A673 (cell line): ENCODE data around the gene C1orf50. TPM values are rescaled to one million over a fixed set of nuclear protein-coding genes. Genes with fewer than 3 reads are reported as not detected.

Experiments used
- BruUV-seq: library from RNA; stranded (reverse); fragments of 400-500 nt; replicated peaks from 2 replicates; lab custom pipeline; 2021; lab: Mats Ljungman, UMichigan
- CTCF ChIA-PET: fragments of 300-600 bp; sonication (Branson Sonifier 250); formaldehyde crosslinking; loops from one replicate; lab custom pipeline; 2022; ENCODE audit warnings: antibody characterized with exemption; lab: Charles Lee
- POLR2A ChIA-PET: fragments of 300-600 bp; sonication (Branson Sonifier 250); formaldehyde crosslinking; loops from one replicate; lab custom pipeline; 2022; ENCODE audit warnings: antibody characterized with exemption; ENCODE audit not compliant: low non-redundant PET; lab: Charles Lee
- DNase-seq: peaks from one replicate; pipeline ENCODE4 v3.0.0-alpha.2; 2015; ENCODE audit warnings: low spot score
- H3K27ac ChIP-seq: fragments of 200-600 bp; sonication (generic); 2 replicates; pipeline ENCODE4 v1.5.1; 2016; ENCODE audit warnings: mixed run types, low read depth, mild to moderate bottlenecking, mixed read lengths, antibody characterized with exemption, low read length; ENCODE audit not compliant: poor library complexity, severe bottlenecking
- H3K27me3 ChIP-seq: fragments of 200-600 bp; sonication (generic); replicated peaks from 2 replicates; pipeline ENCODE4 v1.6.1; 2017; ENCODE audit warnings: mixed run types, low read depth, mild to moderate bottlenecking, mixed read lengths, antibody characterized with exemption, low read length; ENCODE audit not compliant: insufficient read depth, poor library complexity
- H3K36me3 ChIP-seq: fragments of 200-600 bp; sonication (generic); 2 replicates; pipeline ENCODE4 v1.6.1; 2016; ENCODE audit warnings: mixed run types, mild to moderate bottlenecking, mixed read lengths, antibody characterized with exemption, low read length; ENCODE audit not compliant: insufficient read depth, poor library complexity, severe bottlenecking
- H3K4me1 ChIP-seq: fragments of 200-600 bp; sonication (generic); 2 replicates; pipeline ENCODE4 v1.6.1; 2017; ENCODE audit warnings: mixed run types, mild to moderate bottlenecking, mixed read lengths, antibody characterized with exemption, low read length; ENCODE audit not compliant: insufficient read depth, poor library complexity, severe bottlenecking
- H3K4me3 ChIP-seq: fragments of 200-600 bp; sonication (generic); 2 replicates; pipeline ENCODE4 v1.5.1; 2016; ENCODE audit warnings: low read depth, mixed run types, mild to moderate bottlenecking, mixed read lengths, low read length; ENCODE audit not compliant: poor library complexity, severe bottlenecking
- H3K9me3 ChIP-seq: fragments of 200-600 bp; sonication (generic); 2 replicates; pipeline ENCODE4 v1.6.1; 2016; ENCODE audit warnings: mixed run types, low read depth, mild to moderate bottlenecking, mixed read lengths, antibody characterized with exemption, low read length; ENCODE audit not compliant: poor library complexity, severe bottlenecking
- EZH2 ChIP-seq: fragments of 200-600 bp; sonication (generic); IDR thresholded peaks from 2 replicates; pipeline ENCODE4 v1.6.1; 2017; ENCODE audit warnings: borderline replicate concordance, low read depth, mild to moderate bottlenecking, mixed read lengths, antibody characterized with exemption, low read length; ENCODE audit not compliant: poor library complexity, severe bottlenecking
- intact Hi-C: fragments of 100-400 bp; cut with micrococcal nuclease; formaldehyde crosslinking; loops from one replicate; pipeline ENCODE4 v1.10.0; 2022; ENCODE audit not compliant: unreplicated experiment
- total RNA-seq: library from RNA; stranded (reverse); gene quantifications from 2 replicates; pipeline ENCODE4 v1.2.3, GENCODE V29; 2021
- TF ChIP-seq, protein P1 (sequence below): fragments of 300-800, 200-600 bp; sonication (generic); conservative IDR thresholded peaks from 2 replicates; pipeline ENCODE4 v1.5.1; 2017; ENCODE audit warnings: low read depth, mild to moderate bottlenecking, antibody characterized with exemption, low read length, moderate library complexity, mixed read lengths

C1orf50 gene
- total RNA-seq, 1 experiment from 2014 or later: 13.1 TPM

DNA sequence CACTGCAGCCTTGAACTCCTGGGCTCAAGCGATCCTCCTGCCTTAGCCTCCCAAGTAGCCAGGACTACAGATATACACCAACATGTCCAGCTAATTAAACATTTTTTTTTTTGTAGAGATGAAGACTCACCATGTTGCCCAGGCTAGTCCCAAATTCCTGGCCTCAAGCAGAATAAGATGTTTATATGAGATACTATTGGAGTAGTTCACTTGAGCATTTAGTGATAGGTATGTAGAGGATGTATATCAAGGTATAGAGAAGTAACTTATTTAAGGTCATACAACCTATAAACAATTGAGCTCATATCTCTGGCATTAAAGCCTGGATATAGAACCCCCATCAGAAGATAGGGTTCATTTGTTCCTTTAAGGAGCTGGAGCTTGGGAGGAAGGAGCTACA is 13.1 kb downstream of the C1orf50 start:
- DNase-seq: no peak
- POLR2A ChIA-PET: no interaction called here
- TF ChIP-seq, protein P1, sequence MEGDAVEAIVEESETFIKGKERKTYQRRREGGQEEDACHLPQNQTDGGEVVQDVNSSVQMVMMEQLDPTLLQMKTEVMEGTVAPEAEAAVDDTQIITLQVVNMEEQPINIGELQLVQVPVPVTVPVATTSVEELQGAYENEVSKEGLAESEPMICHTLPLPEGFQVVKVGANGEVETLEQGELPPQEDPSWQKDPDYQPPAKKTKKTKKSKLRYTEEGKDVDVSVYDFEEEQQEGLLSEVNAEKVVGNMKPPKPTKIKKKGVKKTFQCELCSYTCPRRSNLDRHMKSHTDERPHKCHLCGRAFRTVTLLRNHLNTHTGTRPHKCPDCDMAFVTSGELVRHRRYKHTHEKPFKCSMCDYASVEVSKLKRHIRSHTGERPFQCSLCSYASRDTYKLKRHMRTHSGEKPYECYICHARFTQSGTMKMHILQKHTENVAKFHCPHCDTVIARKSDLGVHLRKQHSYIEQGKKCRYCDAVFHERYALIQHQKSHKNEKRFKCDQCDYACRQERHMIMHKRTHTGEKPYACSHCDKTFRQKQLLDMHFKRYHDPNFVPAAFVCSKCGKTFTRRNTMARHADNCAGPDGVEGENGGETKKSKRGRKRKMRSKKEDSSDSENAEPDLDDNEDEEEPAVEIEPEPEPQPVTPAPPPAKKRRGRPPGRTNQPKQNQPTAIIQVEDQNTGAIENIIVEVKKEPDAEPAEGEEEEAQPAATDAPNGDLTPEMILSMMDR: no peak
- TF ChIP-seq EZH2: no peak
- CTCF ChIA-PET: interaction anchor here (0.8 to 1.1 kb wide), 2 partner anchors 13 to 14 kb away, joined by 3 read pairs; no protein-coding TSS in a partner anchor
- BruUV-seq: no TSS peak
- Histone ChIP-seq H3K36me3 (peaks cover 48% of the 10 kb centered on the region), H3K9me3 (no peaks in the 10 kb centered on the region), H3K4me1 (no peaks in the 10 kb centered on the region), H3K27ac (no peak overlapping the region), H3K27me3 (no peaks in the 10 kb centered on the region), H3K4me3 (no peak overlapping the region)
- intact Hi-C loops: no loop called here

DNA sequence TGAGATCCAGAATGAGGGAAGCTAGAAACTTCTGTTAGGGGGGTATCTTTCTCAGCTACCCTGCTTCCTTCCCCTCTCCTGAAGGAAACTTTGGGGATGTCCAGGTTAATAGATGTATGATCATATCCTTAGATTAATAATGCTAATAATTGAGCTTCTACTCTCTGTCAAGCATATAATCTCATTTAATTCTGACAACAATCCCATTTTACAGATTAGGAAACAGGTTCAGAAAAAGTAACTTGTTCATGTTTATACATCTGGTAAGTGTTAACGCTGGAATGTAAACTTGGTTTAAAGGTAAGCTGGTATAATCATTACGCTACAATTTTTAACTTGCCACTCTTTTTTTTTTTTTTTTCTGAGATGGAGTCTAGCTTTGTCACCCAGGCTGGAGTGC is 16.0 kb downstream of the C1orf50 start:
- Histone ChIP-seq H3K9me3 (no peaks in the 10 kb centered on the region), H3K27me3 (no peaks in the 10 kb centered on the region), H3K27ac (no peak overlapping the region), H3K4me3 (no peak overlapping the region), H3K4me1 (no peaks in the 10 kb centered on the region), H3K36me3 (peaks cover 22% of the 10 kb centered on the region)
- TF ChIP-seq, protein P1: no peak
- no peak for TF ChIP-seq EZH2
- DNase-seq: no peak
- ChIA-PET CTCF (no interaction called here), POLR2A (no interaction called here)
- BruUV-seq: no TSS peak
- intact Hi-C loops: no loop called here

DNA sequence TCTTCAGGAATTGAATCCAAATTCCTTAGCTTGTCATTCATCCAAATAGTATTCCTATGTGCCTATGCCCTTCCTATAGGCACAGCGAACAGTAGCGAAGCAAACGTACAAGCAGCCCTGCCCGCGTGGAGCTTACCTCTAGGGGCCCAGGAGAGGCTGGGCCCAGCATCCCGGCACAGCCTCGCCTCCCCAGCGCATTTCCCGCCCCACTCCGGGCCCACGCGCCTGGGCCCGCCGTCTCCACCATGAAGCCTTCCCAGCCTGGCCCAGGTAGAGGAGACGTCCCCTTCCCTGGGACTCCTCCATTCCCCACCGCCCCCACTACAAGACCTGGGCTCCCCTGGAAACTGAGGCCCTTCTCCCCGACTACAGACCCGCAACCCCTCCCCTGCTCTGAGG is 17.5 kb downstream of the C1orf50 start:
- POLR2A ChIA-PET: interaction anchor here (0.6 kb wide), 1 partner anchor 67 kb away, joined by 3 read pairs; no protein-coding TSS in a partner anchor

More for the DNA sequence above, 17.5 kb downstream of the C1orf50 start:
- no peak overlapping the region for H3K4me3 ChIP-seq
- DNase-seq: no peak
- no peaks in the 10 kb centered on the region for H3K9me3 ChIP-seq
- peaks cover 16% of the 10 kb centered on the region for H3K36me3 ChIP-seq
- BruUV-seq: no TSS peak
- intact Hi-C loops: no loop called here
- CTCF ChIA-PET: interaction anchor here (0.6 kb wide), 1 partner anchor 19 kb away, joined by 8 read pairs; no protein-coding TSS in a partner anchor
- TF ChIP-seq EZH2: no peak
- TF ChIP-seq, protein P1: no peak
- H3K27ac ChIP-seq: no peak overlapping the region
- H3K4me1 ChIP-seq: no peaks in the 10 kb centered on the region
- no peaks in the 10 kb centered on the region for H3K27me3 ChIP-seq
